HG02678 (cell line): Measurements from ENCODE around the gene CLEC14A.

Source experiments
- ATAC-seq: cut with Tn5 transposase; IDR thresholded peaks from one replicate; pipeline ENCODE4 v1.9.1; 2021; ENCODE audit warnings: mild to moderate bottlenecking, moderate library complexity; ENCODE audit not compliant: unreplicated experiment

CLEC14A gene, protein sequence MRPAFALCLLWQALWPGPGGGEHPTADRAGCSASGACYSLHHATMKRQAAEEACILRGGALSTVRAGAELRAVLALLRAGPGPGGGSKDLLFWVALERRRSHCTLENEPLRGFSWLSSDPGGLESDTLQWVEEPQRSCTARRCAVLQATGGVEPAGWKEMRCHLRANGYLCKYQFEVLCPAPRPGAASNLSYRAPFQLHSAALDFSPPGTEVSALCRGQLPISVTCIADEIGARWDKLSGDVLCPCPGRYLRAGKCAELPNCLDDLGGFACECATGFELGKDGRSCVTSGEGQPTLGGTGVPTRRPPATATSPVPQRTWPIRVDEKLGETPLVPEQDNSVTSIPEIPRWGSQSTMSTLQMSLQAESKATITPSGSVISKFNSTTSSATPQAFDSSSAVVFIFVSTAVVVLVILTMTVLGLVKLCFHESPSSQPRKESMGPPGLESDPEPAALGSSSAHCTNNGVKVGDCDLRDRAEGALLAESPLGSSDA

DNA sequence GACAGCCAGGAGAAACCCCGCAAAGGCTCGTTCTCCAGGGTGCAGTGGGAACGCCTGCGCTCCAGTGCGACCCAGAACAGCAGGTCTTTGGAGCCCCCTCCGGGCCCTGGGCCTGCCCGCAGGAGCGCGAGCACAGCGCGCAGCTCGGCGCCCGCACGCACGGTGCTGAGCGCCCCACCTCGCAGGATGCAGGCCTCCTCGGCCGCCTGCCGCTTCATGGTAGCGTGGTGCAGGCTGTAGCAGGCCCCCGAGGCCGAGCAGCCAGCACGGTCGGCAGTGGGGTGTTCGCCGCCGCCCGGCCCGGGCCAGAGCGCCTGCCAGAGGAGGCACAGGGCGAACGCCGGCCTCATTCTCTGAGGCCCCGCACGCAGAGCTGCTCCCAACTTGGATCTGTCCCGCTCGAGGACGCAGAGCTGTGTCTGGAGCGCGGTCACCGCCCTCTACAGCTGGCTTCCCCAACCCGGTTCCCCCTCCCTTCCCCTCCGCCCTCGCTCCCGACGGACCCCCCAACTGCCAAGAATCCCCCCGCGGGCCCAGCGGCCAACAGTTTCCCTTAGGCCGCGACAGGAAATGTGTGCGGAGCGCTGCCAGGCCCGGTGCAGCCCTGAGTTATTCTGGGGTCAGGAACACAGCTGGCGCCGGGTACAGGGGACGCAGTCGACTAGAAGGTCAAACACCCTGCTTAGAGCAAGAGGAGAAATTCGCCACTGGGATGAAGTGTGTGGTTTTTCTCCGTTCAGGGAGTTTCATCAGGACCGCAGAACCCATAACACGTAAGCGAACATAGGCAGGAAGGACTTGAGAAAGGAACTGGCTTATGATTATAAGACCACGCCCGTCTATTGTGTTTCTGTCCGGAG lies at the start of gene CLEC14A:
Gene CLEC14A (minus strand): TSS at position 421 of the 860 bp plus-strand sequence. CDS start 71 bp downstream, at position 350.
- peak; percentile 53 for ATAC-seq

DNA sequence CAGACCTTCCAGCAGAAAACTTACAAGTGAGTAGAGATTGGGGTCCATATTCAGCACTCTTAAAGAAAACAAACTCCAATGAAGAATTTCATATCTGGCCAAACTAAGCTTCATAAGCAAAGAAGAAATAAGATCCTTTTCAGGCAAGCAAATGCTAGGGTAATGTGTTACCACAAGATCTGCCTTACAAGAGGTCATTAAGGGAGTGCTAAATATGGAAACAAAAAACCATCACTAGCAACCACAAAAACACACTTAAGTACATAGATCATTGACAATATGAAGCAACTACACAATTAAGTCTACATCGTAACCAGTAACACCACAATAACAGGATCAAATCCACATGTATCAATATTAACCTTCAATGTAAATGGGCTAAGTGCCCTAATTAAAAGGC lies 47.1 kb upstream of the CLEC14A start:
- no peak for ATAC-seq

DNA sequence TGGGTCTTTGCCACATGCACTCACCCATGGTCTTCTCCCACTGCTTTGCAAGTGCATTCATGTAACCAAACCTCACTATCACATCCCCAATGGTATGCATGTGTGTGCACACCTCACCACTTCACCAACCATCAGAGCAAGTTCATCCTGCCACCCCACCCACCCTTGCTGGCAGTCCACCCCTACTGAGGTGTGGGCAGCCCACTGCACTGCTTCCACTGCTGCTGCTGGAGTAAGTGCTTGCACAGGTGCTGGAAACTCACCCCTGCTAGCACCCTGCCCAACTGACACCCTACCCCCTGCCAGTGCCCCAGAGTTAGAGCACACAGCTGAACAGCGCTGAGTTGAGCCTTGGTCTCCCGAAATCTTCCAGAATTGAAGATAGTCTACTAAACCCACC lies 46.1 kb upstream of the CLEC14A start:
- no peak for ATAC-seq

DNA sequence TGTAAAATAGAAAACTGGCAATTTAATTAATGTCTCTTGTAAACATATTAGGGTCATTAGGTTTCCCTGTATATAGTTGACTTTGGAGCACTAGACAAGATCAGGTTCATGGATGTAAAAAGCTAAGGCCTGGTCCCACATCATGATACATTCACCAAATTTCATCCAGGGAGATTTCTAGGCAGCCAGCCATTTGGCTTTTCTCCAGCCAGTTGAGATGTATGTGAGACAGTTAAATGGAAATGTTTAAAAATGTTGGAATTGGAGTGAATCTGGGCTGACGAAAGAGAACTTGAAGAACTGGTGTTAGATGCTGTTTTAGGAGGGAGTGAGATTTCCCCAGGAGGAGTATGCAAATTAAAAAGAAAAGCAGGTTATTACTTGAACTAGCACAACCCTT lies 41.8 kb upstream of the CLEC14A start:
- no peak for ATAC-seq

DNA sequence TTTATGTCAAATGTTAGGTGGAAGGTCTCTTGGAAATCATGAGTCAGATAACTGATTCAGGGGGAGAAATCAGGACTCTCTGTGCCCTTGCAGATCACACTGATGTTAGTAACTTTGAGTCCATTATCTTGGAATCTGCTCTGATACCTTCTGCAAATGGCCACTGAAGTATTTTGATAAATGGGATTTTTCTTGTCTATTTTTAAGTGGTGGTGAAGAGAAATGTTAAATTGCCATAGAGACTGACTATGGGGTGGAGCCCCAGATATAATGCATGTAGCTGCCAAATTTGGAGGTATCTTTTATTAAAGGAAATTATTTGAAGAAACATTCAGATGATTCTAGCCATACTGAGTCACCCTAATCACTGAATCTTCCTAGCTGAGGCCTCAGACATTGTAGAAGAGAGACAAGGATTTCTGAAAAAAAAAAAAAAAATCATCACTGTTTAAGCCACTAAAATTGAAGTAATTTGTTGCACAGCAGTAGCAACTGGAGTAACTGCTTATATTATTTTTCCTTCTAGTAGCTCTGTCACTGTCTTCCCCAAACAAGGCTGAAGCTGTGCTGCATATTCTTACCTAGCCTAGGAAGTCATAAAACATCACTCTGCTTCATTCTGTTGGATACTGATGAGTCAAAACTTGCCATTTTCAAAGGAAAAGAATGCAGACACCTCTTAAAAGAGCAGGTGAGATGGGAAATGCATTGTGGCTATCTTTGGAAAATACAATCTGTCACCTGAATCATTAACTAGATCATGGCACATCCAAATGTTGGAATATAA lies 36.0 kb upstream of the CLEC14A start:
- ATAC-seq = no peak

DNA sequence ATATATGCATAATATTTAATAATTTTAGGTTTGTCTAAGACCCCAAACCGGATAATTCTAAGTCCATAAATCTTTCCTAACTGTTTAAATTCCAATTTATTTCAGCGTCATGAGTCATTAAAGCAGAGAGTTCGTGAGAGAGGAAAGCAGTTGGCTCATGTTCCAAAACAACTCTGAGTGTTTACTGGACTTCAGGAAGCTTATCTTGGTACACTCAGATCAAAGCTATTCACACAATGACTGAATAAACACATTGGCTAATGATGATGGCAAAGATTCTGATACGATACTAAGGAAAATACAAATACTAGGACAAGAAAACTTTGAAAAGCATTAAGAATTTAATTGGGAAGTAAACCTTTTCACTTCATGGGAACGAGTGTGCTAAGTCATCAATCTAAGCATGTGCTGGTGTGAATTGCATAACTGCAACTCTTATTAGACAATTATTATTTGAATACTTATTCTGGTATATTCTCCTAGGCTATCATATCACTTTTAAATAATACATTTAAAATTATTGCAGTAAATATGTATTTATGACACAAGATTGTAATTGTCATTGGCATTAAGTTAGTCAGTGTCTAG lies 34.8 kb upstream of the CLEC14A start:
- ATAC-seq = no peak

DNA sequence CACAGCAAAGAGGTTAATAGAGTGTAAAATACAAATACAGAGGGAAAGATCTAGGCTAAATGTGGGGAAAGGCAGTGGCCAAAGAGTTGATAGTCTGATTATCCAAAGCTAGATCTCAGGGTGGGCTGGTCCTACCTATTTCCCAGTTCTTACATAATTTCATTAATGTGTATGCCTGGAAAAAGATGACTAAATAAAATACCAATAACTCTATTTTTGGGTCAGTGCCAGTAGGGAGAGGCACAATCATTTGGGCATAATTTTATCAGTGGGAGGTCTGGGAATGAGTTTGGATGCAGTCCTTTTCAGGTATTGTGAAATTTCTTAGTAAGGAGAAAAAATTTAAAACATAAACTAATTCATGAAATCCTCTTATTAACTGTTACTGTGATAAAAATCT lies 30.6 kb upstream of the CLEC14A start:
- ATAC-seq = no peak

DNA sequence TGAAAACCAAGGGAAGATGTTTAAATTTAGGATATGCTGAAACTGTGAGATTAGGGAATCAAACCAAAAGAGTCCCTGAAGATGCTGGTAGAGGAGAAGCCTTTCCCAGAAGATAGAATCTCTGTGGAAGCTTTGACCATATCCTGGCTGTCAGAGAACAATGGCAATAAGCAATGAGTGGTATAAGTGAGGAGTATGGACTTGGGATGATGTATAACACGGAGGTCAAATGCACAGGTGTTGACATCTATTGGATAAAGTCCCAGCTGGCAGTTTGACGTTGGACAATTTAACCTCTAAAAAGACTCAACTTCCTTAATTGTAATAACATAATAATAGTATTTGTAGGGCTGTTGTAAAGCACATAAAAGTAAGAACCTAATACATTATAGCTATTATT lies 30.1 kb upstream of the CLEC14A start:
- ATAC-seq = no peak

DNA sequence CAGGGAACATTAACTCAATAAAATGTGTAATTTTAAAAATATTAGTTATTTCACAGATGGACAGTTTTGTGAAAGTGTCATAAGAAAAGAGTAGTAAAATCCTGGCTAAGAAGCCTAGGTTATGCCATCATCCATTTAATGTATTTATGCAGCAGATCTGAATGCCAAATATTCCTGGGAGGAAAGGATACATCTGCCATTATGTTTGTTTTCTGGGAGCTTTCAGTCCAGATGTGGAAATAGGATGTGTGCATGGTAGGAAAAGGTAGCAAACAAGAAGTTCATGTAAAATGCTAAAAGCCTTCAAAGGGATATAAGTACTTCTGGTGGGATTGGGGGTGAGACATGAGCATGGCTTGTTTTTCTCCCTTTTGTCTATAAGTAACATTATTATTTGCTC lies 27.0 kb upstream of the CLEC14A start:
- no peak for ATAC-seq

DNA sequence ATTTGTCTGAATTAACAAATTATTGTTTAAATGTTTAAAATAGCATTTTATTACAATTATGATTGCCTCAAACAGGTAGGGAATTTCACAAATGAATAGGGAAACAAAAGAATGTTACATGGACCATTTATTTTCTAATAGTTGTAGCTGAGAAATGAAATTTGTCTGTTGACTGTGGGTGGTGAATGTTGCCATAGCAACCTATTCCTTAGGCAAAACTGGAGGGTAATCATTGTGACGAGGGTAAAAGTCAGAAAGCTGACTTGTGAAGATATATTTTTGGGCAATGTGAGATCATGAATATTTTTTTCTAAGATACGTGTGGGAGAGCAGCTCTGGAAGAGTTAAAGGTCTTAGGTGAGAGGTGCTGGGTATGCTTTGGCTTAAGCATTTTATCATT lies 24.2 kb upstream of the CLEC14A start:
- no peak for ATAC-seq

DNA sequence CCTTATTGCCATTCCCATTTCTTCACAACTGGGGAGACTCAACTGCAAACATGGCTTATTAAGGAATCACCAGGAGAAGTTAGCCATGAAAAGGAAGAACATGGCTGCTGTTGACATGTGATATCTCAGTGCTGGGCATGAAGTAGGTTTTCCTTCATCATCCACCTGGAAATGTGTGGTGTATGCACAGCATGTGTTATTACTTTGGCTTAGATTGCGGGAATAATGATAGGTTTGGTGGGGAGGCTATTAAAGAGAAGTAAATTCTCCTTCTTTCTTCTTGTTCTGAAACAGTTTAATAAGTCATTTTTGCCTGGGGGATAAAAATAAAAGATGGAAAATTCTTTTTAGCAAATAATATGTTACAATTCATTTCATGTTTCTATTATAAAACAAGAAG lies 23.7 kb upstream of the CLEC14A start:
- ATAC-seq = no peak

DNA sequence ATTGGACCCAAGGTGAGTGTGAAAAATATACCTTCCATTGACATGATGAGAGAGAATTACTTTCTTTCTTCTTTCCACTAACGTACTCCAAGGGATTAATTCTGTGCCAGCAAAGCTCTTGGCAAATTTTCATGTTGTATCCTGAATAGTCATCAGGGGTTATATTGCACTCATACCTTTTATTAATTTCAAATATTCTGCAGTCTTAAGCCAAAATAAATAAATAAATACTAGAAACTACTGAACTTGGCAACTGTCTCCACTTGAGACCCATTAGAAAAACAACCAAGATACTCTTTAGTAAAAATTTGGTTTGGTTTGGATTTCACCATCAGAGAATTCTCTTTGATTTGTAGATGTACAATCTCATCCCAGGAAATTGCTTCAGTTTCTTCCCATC lies 22.1 kb upstream of the CLEC14A start:
- ATAC-seq = no peak

DNA sequence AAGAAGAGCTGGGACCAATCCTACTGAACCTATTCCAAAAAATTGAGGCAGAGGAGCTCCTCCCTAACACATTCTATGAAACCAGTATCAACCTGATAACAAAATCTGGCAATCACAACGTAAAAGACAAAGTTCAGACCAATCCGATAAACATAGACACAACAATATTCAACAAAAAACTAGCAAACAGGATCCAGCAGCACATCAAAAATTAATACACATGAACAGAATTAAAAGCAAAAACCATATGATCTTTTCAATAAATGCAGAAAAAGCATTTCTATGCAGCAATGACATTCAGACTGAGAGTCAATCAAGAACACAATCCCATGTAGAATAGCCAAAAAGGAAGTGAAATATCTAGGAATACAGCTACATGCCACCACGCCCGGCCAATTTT lies 7.0 kb upstream of the CLEC14A start:
- no peak for ATAC-seq

DNA sequence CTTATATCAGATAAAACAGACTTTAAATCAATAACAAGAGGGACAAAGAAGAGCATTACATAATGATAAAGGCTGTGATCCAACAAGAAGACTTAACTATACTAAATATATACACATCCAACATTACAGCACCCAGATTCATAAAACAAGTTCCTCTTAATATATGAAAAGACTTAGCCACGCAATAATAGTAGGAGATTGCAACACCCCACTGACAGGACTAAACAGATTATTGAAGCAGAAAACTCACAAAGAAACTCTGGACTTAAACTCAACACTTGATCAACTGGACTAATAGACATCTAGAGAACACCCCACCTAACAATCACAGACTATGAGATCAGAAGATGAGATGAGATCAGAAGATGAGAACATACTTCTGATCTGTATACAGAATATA lies 5.7 kb upstream of the CLEC14A start:
- no peak for ATAC-seq

DNA sequence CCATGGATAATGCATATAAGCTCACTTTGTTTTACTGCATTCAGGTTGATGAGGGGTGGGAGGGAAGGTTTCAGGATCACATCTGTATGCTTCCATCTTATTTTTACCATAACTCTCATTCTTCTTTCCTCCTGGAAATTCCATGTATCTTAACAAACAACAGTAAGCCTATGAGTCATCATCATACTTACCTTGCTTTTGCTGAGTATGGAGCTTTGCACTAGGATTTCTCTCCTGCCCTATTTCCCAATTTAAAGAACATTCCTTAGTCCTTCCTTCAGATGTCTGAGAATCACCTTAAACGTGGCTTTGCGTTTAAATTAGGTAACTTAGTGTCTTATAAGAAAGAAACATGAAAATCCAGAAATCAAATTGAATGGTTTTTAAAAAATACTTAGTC lies 1.6 kb upstream of the CLEC14A start:
- no peak for ATAC-seq

DNA sequence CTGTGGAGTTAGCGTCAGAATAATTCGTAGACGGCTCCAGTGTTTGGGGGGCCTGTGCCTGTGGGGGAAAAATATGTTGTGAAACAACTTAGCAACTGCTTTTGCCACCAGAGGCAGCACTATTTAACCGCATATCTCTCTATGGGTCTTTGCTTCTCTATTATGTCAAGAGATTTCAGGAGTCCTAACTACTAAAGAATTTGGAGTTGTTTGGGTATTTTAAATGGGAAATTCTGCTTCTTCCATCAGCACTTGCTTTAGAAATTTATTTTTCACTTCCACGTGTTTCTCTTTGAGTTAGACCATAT lies 594 bp upstream of the CLEC14A start:
- ATAC-seq = no peak

DNA sequence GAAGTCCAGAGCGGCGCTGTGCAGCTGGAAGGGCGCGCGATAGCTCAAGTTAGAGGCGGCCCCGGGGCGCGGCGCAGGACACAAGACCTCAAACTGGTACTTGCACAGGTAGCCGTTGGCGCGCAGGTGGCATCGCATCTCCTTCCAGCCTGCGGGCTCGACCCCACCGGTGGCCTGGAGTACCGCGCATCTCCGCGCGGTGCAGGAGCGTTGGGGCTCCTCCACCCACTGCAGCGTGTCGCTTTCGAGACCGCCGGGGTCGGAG lies 553 bp downstream of the CLEC14A start:
- peak; percentile 26 for ATAC-seq

DNA sequence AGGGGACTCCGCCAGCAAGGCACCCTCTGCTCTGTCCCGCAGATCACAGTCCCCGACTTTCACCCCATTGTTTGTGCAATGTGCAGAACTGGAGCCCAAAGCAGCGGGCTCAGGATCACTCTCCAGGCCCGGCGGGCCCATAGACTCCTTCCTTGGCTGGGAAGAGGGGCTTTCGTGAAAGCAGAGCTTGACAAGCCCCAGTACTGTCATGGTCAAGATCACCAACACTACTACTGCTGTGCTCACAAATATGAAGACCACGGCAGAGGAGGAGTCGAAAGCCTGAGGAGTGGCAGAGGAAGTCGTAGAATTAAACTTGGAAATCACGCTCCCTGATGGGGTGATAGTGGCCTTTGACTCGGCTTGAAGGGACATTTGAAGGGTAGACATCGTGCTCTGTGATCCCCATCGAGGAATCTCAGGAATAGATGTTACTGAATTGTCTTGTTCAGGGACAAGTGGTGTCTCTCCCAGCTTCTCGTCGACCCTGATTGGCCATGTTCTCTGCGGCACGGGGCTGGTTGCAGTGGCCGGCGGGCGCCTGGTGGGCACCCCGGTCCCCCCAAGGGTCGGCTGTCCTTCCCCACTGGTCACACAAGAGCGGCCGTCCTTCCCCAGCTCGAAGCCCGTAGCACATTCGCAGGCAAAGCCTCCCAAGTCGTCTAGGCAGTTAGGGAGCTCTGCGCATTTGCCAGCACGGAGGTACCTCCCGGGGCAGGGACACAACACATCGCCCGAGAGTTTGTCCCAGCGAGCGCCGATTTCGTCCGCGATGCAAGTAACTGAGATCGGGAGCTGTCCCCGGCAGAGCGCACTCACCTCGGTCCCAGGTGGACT lies 1.1 kb downstream of the CLEC14A start:
- ATAC-seq = no peak

DNA sequence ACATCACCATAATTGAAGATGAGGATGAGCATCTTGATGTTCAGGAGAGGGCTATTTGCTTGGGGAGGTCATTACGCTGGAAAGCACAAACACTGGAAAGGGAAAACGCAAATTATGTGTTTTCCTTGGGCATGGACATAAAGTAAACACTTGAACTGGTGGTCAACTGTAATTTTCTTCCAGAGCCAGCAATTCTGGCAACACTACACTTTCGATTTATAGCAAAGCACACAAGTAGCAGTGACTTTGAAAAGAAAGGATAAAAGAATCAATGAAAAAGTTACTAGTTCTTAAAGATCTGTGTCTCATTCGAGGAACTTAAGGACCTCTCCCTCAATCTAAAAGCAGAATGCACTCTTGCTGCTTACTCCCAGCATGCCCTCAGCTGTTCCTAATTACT lies 2.2 kb downstream of the CLEC14A start:
- no peak for ATAC-seq

DNA sequence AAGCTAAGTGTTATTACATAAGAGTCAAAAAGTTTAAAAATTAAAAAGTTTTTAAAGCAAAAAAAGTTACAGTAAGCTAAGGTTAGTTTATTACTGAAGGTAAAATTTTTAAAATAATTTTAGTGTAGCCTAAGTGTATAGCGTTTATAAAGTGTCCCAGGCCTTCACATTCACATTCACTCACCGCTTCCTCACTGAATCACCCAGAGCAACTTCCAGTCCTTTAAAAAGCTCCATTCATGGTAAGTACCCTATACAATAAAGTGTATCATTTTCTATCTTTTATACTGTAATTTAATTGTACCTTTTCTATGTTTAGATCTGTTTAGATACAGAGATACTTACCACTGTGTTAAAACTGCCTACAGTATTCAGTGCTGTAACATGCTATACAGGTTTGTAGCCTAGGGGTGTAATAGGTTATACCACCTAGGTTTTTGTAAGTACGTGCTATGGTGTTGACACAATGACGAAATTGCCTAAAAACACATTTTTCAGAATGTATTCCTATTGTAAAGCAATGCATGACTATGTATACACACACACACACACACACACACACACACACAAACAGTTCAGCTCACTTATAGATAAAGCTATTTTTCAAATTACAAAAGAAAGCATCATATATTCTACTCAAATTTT lies 3.7 kb downstream of the CLEC14A start:
- ATAC-seq = no peak
